Ascending aorta (tissue), 2 donors: ENCODE data around the gene SYNJ2. TPM values are rescaled to one million over a fixed set of nuclear protein-coding genes. Genes with fewer than 3 reads are reported as not detected.

Experiments
- DNase-seq, 2 donors: peaks; one replicate each; pipeline ENCODE4 v3.0.0-alpha.2; 2019; ENCODE audit warnings: low spot score in 2 of 2
- H3K27ac ChIP-seq, 2 donors: fragments of 200-600 bp; sonication (generic); one replicate each; pipeline ENCODE4 v1.5.1; 2016 to 2017; ENCODE audit warnings: mild to moderate bottlenecking in 1 of 2
- H3K27me3 ChIP-seq: fragments of 200-600 bp; sonication (generic); one replicate; pipeline ENCODE4 v1.5.1; 2017
- H3K36me3 ChIP-seq, 2 donors: fragments of 200-600 bp; sonication (generic); one replicate each; pipeline ENCODE4 v1.5.1; 2016
- H3K4me1 ChIP-seq, 2 donors: fragments of 200-600 bp; sonication (generic); one replicate each; pipeline ENCODE4 v1.5.1; 2016 to 2017; ENCODE audit warnings: mild to moderate bottlenecking in 1 of 2
- H3K4me3 ChIP-seq, 2 donors: fragments of 200-600 bp; sonication (generic); one replicate each; pipeline ENCODE4 v1.5.1; 2016 to 2017; ENCODE audit warnings: mild to moderate bottlenecking in 1 of 2
- H3K9me3 ChIP-seq, 2 donors: fragments of 200-600 bp; sonication (generic); one replicate each; pipeline ENCODE4 v1.5.1; 2016
- intact Hi-C: fragments of 100-400 bp; cut with DNase I; formaldehyde crosslinking; loops from one replicate; pipeline ENCODE4 v1.15.1; 2023
- total RNA-seq: library from RNA; depleted of rRNA; stranded (reverse); fragments of >200 nt; gene quantifications from one replicate; pipeline ENCODE4 v1.1.0, GENCODE V29; 2016
- TF ChIP-seq, protein P1 (sequence below), 3 experiments: fragments of 200-600 bp in 2 of 3; fragments of 450-650 bp in 1 of 3; sonication (generic) in 2 of 3; IDR thresholded peaks; one replicate each; pipeline ENCODE4 v1.5.1; 2016 to 2019; ENCODE audit warnings: antibody characterized with exemption in 3 of 3, mild to moderate bottlenecking in 1 of 3, moderate library complexity in 1 of 3

The SYNJ2 gene
- total RNA-seq, 1 donor from 2014 or later, result 3.0 TPM

- H3K27ac ChIP-seq, result no peak overlapping the region
- no peak overlapping the region for H3K4me3 ChIP-seq
- no peaks in the 10 kb centered on the region for H3K9me3 ChIP-seq
- no peaks in the 10 kb centered on the region for H3K27me3 ChIP-seq
- DNase-seq, result no peak
- H3K4me1 ChIP-seq, result peaks cover 6 to 18% of the 10 kb centered on the region in 2 donors
- TF ChIP-seq, protein P1, sequence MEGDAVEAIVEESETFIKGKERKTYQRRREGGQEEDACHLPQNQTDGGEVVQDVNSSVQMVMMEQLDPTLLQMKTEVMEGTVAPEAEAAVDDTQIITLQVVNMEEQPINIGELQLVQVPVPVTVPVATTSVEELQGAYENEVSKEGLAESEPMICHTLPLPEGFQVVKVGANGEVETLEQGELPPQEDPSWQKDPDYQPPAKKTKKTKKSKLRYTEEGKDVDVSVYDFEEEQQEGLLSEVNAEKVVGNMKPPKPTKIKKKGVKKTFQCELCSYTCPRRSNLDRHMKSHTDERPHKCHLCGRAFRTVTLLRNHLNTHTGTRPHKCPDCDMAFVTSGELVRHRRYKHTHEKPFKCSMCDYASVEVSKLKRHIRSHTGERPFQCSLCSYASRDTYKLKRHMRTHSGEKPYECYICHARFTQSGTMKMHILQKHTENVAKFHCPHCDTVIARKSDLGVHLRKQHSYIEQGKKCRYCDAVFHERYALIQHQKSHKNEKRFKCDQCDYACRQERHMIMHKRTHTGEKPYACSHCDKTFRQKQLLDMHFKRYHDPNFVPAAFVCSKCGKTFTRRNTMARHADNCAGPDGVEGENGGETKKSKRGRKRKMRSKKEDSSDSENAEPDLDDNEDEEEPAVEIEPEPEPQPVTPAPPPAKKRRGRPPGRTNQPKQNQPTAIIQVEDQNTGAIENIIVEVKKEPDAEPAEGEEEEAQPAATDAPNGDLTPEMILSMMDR (IDR thresholded peaks at IDR 0.05), result no peak
- intact Hi-C loops, result loop anchor here (5.0 kb wide), 1 partner anchor 33 kb away; the partner anchor contains the start of gene SYNJ2
- H3K36me3 ChIP-seq, result peaks cover 0 to 2% of the 10 kb centered on the region in 2 donors
These were observed 33.5 kb downstream of the SYNJ2 start for GRCh38 chr6:158015188-158015506.

GRCh38 chr6:158016571-158017383, 35.1 kb downstream of the SYNJ2 start:
- TF ChIP-seq, protein P1 (IDR thresholded peaks at IDR 0.05), result no peak
- H3K27me3 ChIP-seq, result no peaks in the 10 kb centered on the region
- no peak for DNase-seq
- intact Hi-C loops, result loop anchor here (5.0 kb wide), 1 partner anchor 34 kb away; the partner anchor contains the start of gene SYNJ2
- H3K9me3 ChIP-seq, result no peaks in the 10 kb centered on the region
- H3K36me3 ChIP-seq, result peaks cover 0 to 7% of the 10 kb centered on the region in 2 donors
- no peak overlapping the region for H3K4me3 ChIP-seq
- peaks cover 6 to 18% of the 10 kb centered on the region in 2 donors for H3K4me1 ChIP-seq
- peak overlapping the region; percentile 76 to 92 for H3K27ac ChIP-seq

GRCh38 chr6:158017621-158018040, 36.0 kb downstream of the SYNJ2 start:
- Histone ChIP-seq H3K4me1 (peaks cover 6 to 18% of the 10 kb centered on the region in 2 donors), H3K4me3 (no peak overlapping the region), H3K9me3 (no peaks in the 10 kb centered on the region), H3K27me3 (no peaks in the 10 kb centered on the region), H3K27ac (peak overlapping the region; percentile 76 to 92), H3K36me3 (peaks cover 0 to 7% of the 10 kb centered on the region in 2 donors)
- TF ChIP-seq, protein P1 (IDR thresholded peaks at IDR 0.05), result no peak
- no peak for DNase-seq
- intact Hi-C loops, result loop anchor here (5.0 kb wide), 1 partner anchor 35 kb away; the partner anchor contains the start of gene SYNJ2

- Histone ChIP-seq H3K9me3 (no peaks in the 10 kb centered on the region), H3K36me3 (peaks cover 0 to 7% of the 10 kb centered on the region in 2 donors), H3K4me3 (no peak overlapping the region), H3K4me1 (peaks cover 6 to 18% of the 10 kb centered on the region in 2 donors), H3K27me3 (no peaks in the 10 kb centered on the region), H3K27ac (peak overlapping the region; percentile 76 to 92)
- no peak for DNase-seq
- TF ChIP-seq, protein P1 (IDR thresholded peaks at IDR 0.05), result no peak
- intact Hi-C loops, result loop anchor here (5.0 kb wide), 1 partner anchor 36 kb away; the partner anchor contains the start of gene SYNJ2
These were observed 36.5 kb downstream of the SYNJ2 start for GRCh38 chr6:158018041-158018771.

GRCh38 chr6:158018851-158019361, 37.2 kb downstream of the SYNJ2 start:
- no peak for DNase-seq
- H3K27me3 ChIP-seq, result no peaks in the 10 kb centered on the region
- peak overlapping the region; percentile 76 to 92 for H3K27ac ChIP-seq
- H3K4me3 ChIP-seq, result no peak overlapping the region
- H3K4me1 ChIP-seq, result peaks cover 6 to 18% of the 10 kb centered on the region in 2 donors
- peaks cover 0 to 7% of the 10 kb centered on the region in 2 donors for H3K36me3 ChIP-seq
- TF ChIP-seq, protein P1 (IDR thresholded peaks at IDR 0.05), result no peak
- intact Hi-C loops, result loop anchor here (1.0 to 5.0 kb wide), 2 partner anchors 23 to 37 kb away; partner anchors contain the start of gene SYNJ2
- H3K9me3 ChIP-seq, result no peaks in the 10 kb centered on the region
